H9 (cell line): Measurements from ENCODE around the gene MTMR1. TPM values are rescaled to one million over a fixed set of nuclear protein-coding genes. Genes with fewer than 3 reads are reported as not detected.

Experiments used
- DNase-seq: peaks from one replicate; pipeline ENCODE4 v3.0.0-alpha.2; 2017
- H2AFZ ChIP-seq: one replicate; pipeline ENCODE4 v1.6.1; 2013; ENCODE audit warnings: mild to moderate bottlenecking, low read length, control low read depth, moderate library complexity
- H2AK5ac ChIP-seq: 2 replicates; pipeline ENCODE4 v1.6.1; 2013; ENCODE audit warnings: low read length, control low read depth, mixed read lengths; ENCODE audit not compliant: insufficient read length
- H2BK120ac ChIP-seq: one replicate; pipeline ENCODE4 v1.6.1; 2013; ENCODE audit warnings: low read depth, mild to moderate bottlenecking, low read length, control low read depth, inconsistent platforms; ENCODE audit not compliant: poor library complexity, severe bottlenecking
- H2BK12ac ChIP-seq: 2 replicates; pipeline ENCODE4 v1.6.1; 2013; ENCODE audit warnings: low read length, control low read depth, mixed read lengths, low read depth; ENCODE audit not compliant: insufficient read length
- H2BK15ac ChIP-seq: 2 replicates; pipeline ENCODE4 v1.6.1; 2013; ENCODE audit warnings: low read depth, low read length, control low read depth
- H2BK20ac ChIP-seq: one replicate; pipeline ENCODE4 v1.6.1; 2013; ENCODE audit warnings: low read depth, mild to moderate bottlenecking, low read length, control low read depth, inconsistent platforms; ENCODE audit not compliant: poor library complexity, severe bottlenecking
- H2BK5ac ChIP-seq: 2 replicates; pipeline ENCODE4 v1.6.1; 2013; ENCODE audit warnings: low read length, control low read depth, mixed read lengths; ENCODE audit not compliant: insufficient read length
- H3K14ac ChIP-seq: 2 replicates; pipeline ENCODE4 v1.6.1; 2013; ENCODE audit warnings: low read length, control low read depth; ENCODE audit not compliant: insufficient read depth
- H3K18ac ChIP-seq: 2 replicates; pipeline ENCODE4 v1.6.1; 2013; ENCODE audit warnings: low read depth, mild to moderate bottlenecking, mixed read lengths, low read length, control low read depth; ENCODE audit not compliant: insufficient read length
- H3K23ac ChIP-seq: 2 replicates; pipeline ENCODE4 v1.6.1; 2013; ENCODE audit warnings: low read length, control low read depth, mixed read lengths, low read depth; ENCODE audit not compliant: insufficient read length
- H3K23me2 ChIP-seq: 2 replicates; pipeline ENCODE4 v1.6.1; 2013; ENCODE audit warnings: low read depth, mild to moderate bottlenecking, mixed read lengths, low read length, control low read depth; ENCODE audit not compliant: insufficient read length, poor library complexity, severe bottlenecking
- H3K27ac ChIP-seq: 2 replicates; pipeline ENCODE4 v1.5.1; 2013; ENCODE audit warnings: low read length, control low read depth, mixed read lengths, low read depth; ENCODE audit not compliant: insufficient read length
- H3K27me3 ChIP-seq: 2 replicates; pipeline ENCODE4 v1.6.1; 2013; ENCODE audit warnings: low read length, control low read depth, inconsistent platforms; ENCODE audit not compliant: insufficient read depth
- H3K4ac ChIP-seq: 2 replicates; pipeline ENCODE4 v1.6.1; 2013; ENCODE audit warnings: low read depth, mild to moderate bottlenecking, control low read depth, inconsistent platforms, low read length, moderate library complexity
- H3K4me1 ChIP-seq: 2 replicates; pipeline ENCODE4 v1.6.1; 2013; ENCODE audit warnings: low read length, control low read depth, inconsistent platforms; ENCODE audit not compliant: insufficient read depth
- H3K4me2 ChIP-seq: 2 replicates; pipeline ENCODE4 v1.6.1; 2013; ENCODE audit warnings: low read length, control low read depth, mixed read lengths; ENCODE audit not compliant: insufficient read length, insufficient read depth
- H3K56ac ChIP-seq: 2 replicates; pipeline ENCODE4 v1.6.1; 2013; ENCODE audit warnings: low read depth, mild to moderate bottlenecking, mixed read lengths, low read length, control low read depth; ENCODE audit not compliant: insufficient read length
- H3K79me1 ChIP-seq: 2 replicates; pipeline ENCODE4 v1.6.1; 2013; ENCODE audit warnings: low read depth, mild to moderate bottlenecking, moderate library complexity, low read length, control low read depth, inconsistent platforms; ENCODE audit not compliant: insufficient read depth, poor library complexity, severe bottlenecking
- H3K79me2 ChIP-seq: 2 replicates; pipeline ENCODE4 v1.6.1; 2013; ENCODE audit warnings: low read length, control low read depth, inconsistent platforms; ENCODE audit not compliant: insufficient read depth
- H3K9ac ChIP-seq: 2 replicates; pipeline ENCODE4 v1.6.1; 2013; ENCODE audit warnings: low read length, control low read depth, mixed read lengths; ENCODE audit not compliant: insufficient read length; ENCODE audit errors: extremely low read depth
- H3K9me3 ChIP-seq: one replicate; pipeline ENCODE4 v1.6.1; 2013; ENCODE audit warnings: low read depth, low read length, inconsistent platforms; ENCODE audit not compliant: control insufficient read depth
- H3T11ph ChIP-seq: one replicate; pipeline ENCODE4 v1.6.1; 2013; ENCODE audit warnings: mild to moderate bottlenecking, low read length, control low read depth, inconsistent platforms
- H4K20me1 ChIP-seq: one replicate; pipeline ENCODE4 v1.6.1; 2013; ENCODE audit not compliant: control insufficient read depth, insufficient read length, insufficient read depth
- H4K5ac ChIP-seq: 2 replicates; pipeline ENCODE4 v1.6.1; 2013; ENCODE audit warnings: low read depth, mild to moderate bottlenecking, mixed read lengths, low read length, control low read depth; ENCODE audit not compliant: insufficient read length
- H4K8ac ChIP-seq: replicated peaks from 2 replicates; pipeline ENCODE4 v1.6.1; 2013; ENCODE audit warnings: low read length, control low read depth, mixed read lengths, low read depth; ENCODE audit not compliant: insufficient read length
- H4K91ac ChIP-seq: 2 replicates; pipeline ENCODE4 v1.6.1; 2013; ENCODE audit warnings: low read depth, mild to moderate bottlenecking, moderate library complexity, mixed read lengths, low read length, control low read depth; ENCODE audit not compliant: insufficient read length
- H3K27ac Mint-ChIP-seq, 3 experiments: 2 replicates in 2 of 3; 3 replicates in 1 of 3; pipeline ENCODE4 v1.8.0; 2020 to 2021; ENCODE audit warnings: mixed read lengths in 3 of 3, mild to moderate bottlenecking in 1 of 3, moderate library complexity in 1 of 3
- H3K27me3 Mint-ChIP-seq: 2 replicates; pipeline ENCODE4 v1.8.0; 2021; ENCODE audit warnings: low read depth, mild to moderate bottlenecking, moderate library complexity, mixed read lengths
- H3K36me3 Mint-ChIP-seq, 3 experiments: 2 replicates in 2 of 3; 3 replicates in 1 of 3; pipeline ENCODE4 v1.8.0; 2020 to 2021; ENCODE audit warnings: low read depth in 3 of 3, mixed read lengths in 3 of 3; ENCODE audit not compliant: insufficient read depth in 1 of 3
- H3K4me1 Mint-ChIP-seq, 2 experiments: 2 replicates each; pipeline ENCODE4 v1.8.0; 2020; ENCODE audit warnings: mixed read lengths in 2 of 2
- H3K4me3 Mint-ChIP-seq, 2 experiments: 2 replicates in 1 of 2; 3 replicates in 1 of 2; pipeline ENCODE4 v1.8.0; 2020 to 2021; ENCODE audit warnings: mild to moderate bottlenecking in 2 of 2, mixed read lengths in 2 of 2, moderate library complexity in 1 of 2
- H3K9me3 Mint-ChIP-seq, 2 experiments: 2 replicates in 1 of 2; 3 replicates in 1 of 2; pipeline ENCODE4 v1.8.0; 2020; ENCODE audit warnings: mild to moderate bottlenecking in 2 of 2, mixed read lengths in 2 of 2, moderate library complexity in 1 of 2
- WGBS: extraction: QIAGEN DNeasy Blood & Tissue Kit; methylation state at CpG from one replicate; pipeline ENCODE4 v1.1.7; 2013; ENCODE audit warnings: missing lambda C conversion rate, low lambda C conversion rate, mixed read lengths; ENCODE audit not compliant: insufficient read length; ENCODE audit errors: extremely low coverage; 5-methylcytosine and 5-hydroxymethylcytosine counted together
- total RNA-seq: library from RNA; stranded (reverse); gene quantifications from 2 replicates; pipeline ENCODE4 v1.2.1, GENCODE V29; 2021
- TF ChIP-seq, protein P1 (sequence below): fragments of 200-600 bp; sonication (generic); conservative IDR thresholded peaks from 3 replicates; pipeline ENCODE4 v1.8.0; 2021; ENCODE audit warnings: antibody characterized with exemption, mild to moderate bottlenecking

MTMR1 gene
- total RNA-seq, 1 experiment from 2014 or later, result 25.2 TPM

DNA sequence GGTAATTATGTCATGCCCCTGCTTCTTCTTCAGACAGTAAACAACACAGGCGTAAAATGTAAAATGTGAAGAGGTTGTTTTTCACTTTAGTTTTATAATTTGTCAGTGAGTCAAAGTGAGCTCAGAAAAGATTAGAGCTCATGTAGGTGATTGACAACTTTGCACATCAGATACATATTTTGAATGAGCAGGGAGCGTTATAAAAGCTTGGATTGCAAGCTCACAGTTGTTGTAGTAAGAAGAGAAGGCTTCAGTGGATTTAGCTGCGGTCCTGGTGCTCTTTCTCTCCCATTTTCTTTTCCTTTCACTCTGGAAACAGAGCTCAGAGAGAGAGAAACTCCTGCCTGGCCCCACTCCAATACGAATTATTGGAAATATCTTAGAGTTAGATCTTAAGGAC lies 26.4 kb downstream of the MTMR1 start:
- no peak overlapping the region for H3K27ac Mint-ChIP-seq
- H3K9ac ChIP-seq, result no peak overlapping the region
- no peak overlapping the region for H3K27ac ChIP-seq

More for the DNA sequence above, 26.4 kb downstream of the MTMR1 start:
- H3K23ac ChIP-seq, result no peak overlapping the region
- no CpG with 5 or more reads among the region's 4 CpGs for WGBS
- no peak overlapping the region for H3K14ac ChIP-seq
- H4K91ac ChIP-seq, result no peak overlapping the region
- no peak overlapping the region for H2BK120ac ChIP-seq
- Mint-ChIP-seq H3K4me3 (no peak overlapping the region), H3K27me3 (no peaks in the 10 kb centered on the region), H3K9me3 (peaks cover 47% of the 10 kb centered on the region in 2 experiments), H3K4me1 (no peaks in the 10 kb centered on the region), H3K36me3 (peaks cover 5 to 15% (median 14%) of the 10 kb centered on the region in 3 experiments; a peak in 6 of 7 replicates)
- H2BK5ac ChIP-seq, result no peak overlapping the region
- DNase-seq, result no peak
- no peaks in the 10 kb centered on the region for H3K23me2 ChIP-seq
- no peaks in the 10 kb centered on the region for H3K79me2 ChIP-seq
- H4K8ac ChIP-seq, result no peak overlapping the region
- no peak overlapping the region for H3K4me2 ChIP-seq
- H3K27me3 ChIP-seq, result no peaks in the 10 kb centered on the region
- H3K4ac ChIP-seq, result no peak overlapping the region
- no peak overlapping the region for H2BK15ac ChIP-seq
- no peak overlapping the region for H3K18ac ChIP-seq
- no peak overlapping the region for H3T11ph ChIP-seq
- H3K9me3 ChIP-seq, result no peaks in the 10 kb centered on the region
- H2AK5ac ChIP-seq, result no peak overlapping the region
- no peaks in the 10 kb centered on the region for H4K20me1 ChIP-seq
- no peaks in the 10 kb centered on the region for H3K79me1 ChIP-seq
- TF ChIP-seq, protein P1, sequence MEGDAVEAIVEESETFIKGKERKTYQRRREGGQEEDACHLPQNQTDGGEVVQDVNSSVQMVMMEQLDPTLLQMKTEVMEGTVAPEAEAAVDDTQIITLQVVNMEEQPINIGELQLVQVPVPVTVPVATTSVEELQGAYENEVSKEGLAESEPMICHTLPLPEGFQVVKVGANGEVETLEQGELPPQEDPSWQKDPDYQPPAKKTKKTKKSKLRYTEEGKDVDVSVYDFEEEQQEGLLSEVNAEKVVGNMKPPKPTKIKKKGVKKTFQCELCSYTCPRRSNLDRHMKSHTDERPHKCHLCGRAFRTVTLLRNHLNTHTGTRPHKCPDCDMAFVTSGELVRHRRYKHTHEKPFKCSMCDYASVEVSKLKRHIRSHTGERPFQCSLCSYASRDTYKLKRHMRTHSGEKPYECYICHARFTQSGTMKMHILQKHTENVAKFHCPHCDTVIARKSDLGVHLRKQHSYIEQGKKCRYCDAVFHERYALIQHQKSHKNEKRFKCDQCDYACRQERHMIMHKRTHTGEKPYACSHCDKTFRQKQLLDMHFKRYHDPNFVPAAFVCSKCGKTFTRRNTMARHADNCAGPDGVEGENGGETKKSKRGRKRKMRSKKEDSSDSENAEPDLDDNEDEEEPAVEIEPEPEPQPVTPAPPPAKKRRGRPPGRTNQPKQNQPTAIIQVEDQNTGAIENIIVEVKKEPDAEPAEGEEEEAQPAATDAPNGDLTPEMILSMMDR, result no peak
- no peak overlapping the region for H4K5ac ChIP-seq
- no peak overlapping the region for H2BK20ac ChIP-seq
- no peak overlapping the region for H2BK12ac ChIP-seq
- no peak overlapping the region for H3K56ac ChIP-seq
- H2AFZ ChIP-seq, result no peak overlapping the region
- no peaks in the 10 kb centered on the region for H3K4me1 ChIP-seq
